Fibroblast of lung (primary cell): ENCODE data around the gene ING1.

Source experiments
- CTCF ChIP-seq, 2 donors: IDR thresholded peaks in 1 of 2; conservative IDR thresholded peaks in 1 of 2; 1 replicate in 1 of 2; 2 replicates in 1 of 2; pipeline ENCODE4 v1.5.1; 2011 to 2012; ENCODE audit warnings: low read length in 2 of 2, control low read depth in 1 of 2, inconsistent platforms in 1 of 2, low read depth in 1 of 2, mild to moderate bottlenecking in 1 of 2
- EZH2 ChIP-seq: IDR thresholded peaks from 2 replicates; pipeline ENCODE4 v1.5.1; 2012; ENCODE audit warnings: low read length, control low read depth, mild to moderate bottlenecking; ENCODE audit errors: missing control alignments

GRCh38 chr13:110664673-110665072 lies 48.8 kb upstream of the ING1 start:
- no peak for TF ChIP-seq CTCF (conservative IDR thresholded peaks at IDR 0.05 in 1 of 2, IDR thresholded peaks at IDR 0.05 in 1 of 2; ENCODE audit: low read depth in 1 of 2, low read length in 2 of 2)
- TF ChIP-seq EZH2, result no peak
